Activated CD4-positive, alpha-beta T cell treated with anti-CD3 and anti-CD28 coated beads, Interleukin-2, amount 10 ng/mL, durations not matched to agents 7 days and 5 days (primary cell): Measurements from ENCODE around the gene CLDN8. TPM values are rescaled to one million over a fixed set of nuclear protein-coding genes. Genes with fewer than 3 reads are reported as not detected.

ENCODE experiments used
- CTCF ChIA-PET: fragments of 350-600 bp; sonication (Branson Sonifier 250); formaldehyde crosslinking; loops from one replicate; lab custom pipeline; 2021; ENCODE audit warnings: antibody characterized with exemption; lab: Charles Lee
- POLR2A ChIA-PET: fragments of 350-600 bp; sonication (Branson Sonifier 250); formaldehyde crosslinking; loops from one replicate; lab custom pipeline; 2021; ENCODE audit warnings: antibody characterized with exemption; lab: Charles Lee
- DNase-seq: peaks from one replicate; pipeline ENCODE4 v3.0.0-alpha.2; 2020
- H3K27ac Mint-ChIP-seq: one replicate; pipeline ENCODE4 v1.8.0; 2021; ENCODE audit warnings: mild to moderate bottlenecking, moderate library complexity, mixed read lengths
- H3K27me3 Mint-ChIP-seq: one replicate; pipeline ENCODE4 v1.8.0; 2021; ENCODE audit warnings: mixed read lengths
- H3K36me3 Mint-ChIP-seq: one replicate; pipeline ENCODE4 v1.8.0; 2021; ENCODE audit warnings: low read depth, mixed read lengths
- H3K4me1 Mint-ChIP-seq: one replicate; pipeline ENCODE4 v1.8.0; 2021; ENCODE audit warnings: mixed read lengths
- H3K4me3 Mint-ChIP-seq: one replicate; pipeline ENCODE4 v1.8.0; 2021; ENCODE audit warnings: mild to moderate bottlenecking, moderate library complexity, mixed read lengths
- H3K9me3 Mint-ChIP-seq: one replicate; pipeline ENCODE4 v1.8.0; 2021; ENCODE audit warnings: mixed read lengths
- total RNA-seq, 2 experiments: library from RNA; stranded (reverse); gene quantifications; one replicate each; pipeline ENCODE4 v1.2.3, GENCODE V29; 2021

Gene CLDN8
- total RNA-seq, 2 experiments from 2014 or later = not detected

DNA sequence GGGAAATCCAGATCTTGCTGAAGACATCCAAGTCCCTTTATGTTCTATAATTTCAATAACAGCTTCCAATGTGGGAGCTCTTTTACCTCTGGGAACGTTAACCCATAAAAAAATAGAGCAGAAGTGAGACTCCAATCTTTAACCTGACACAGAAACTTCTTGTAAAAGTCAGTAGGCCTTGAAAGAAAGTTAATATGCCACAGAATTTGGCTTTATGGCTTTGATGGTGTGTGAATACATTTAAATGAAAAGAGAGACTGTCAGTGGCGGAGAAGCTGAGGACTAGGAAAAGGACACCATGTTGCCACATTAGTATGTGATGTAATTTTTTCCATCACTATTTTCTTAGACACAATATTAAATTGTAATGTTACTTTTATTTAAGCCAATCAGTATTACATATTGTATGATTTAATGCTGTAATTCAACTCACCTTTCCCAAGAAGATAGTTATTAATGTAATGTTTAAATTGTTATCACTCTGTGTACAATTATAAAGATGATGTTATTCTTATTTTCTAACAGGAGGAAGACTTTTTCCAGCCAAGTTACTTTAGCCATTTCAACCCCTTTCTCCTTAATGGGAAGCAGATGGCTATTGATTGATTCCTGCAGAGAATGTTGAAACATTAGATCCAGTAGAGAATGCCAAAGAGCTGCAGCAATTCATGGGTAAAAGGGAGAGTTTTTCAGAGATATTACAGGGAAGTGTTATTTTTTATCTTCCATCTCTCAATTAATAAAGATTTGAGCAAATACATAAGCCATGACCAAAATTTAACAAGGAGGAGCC is 17.5 kb upstream of the CLDN8 start:
- no peaks in the 10 kb centered on the region for H3K27me3 Mint-ChIP-seq
- no peaks in the 10 kb centered on the region for H3K9me3 Mint-ChIP-seq
- no peaks in the 10 kb centered on the region for H3K36me3 Mint-ChIP-seq
- H3K27ac Mint-ChIP-seq = no peak overlapping the region
- DNase-seq = no peak
- ChIA-PET POLR2A (no interaction called here), CTCF (no interaction called here)
- H3K4me1 Mint-ChIP-seq = no peaks in the 10 kb centered on the region
- H3K4me3 Mint-ChIP-seq = no peak overlapping the region

GRCh38 chr21:30232011-30232410 is 16.1 kb upstream of the CLDN8 start:
- DNase-seq = no peak
- H3K4me3 Mint-ChIP-seq = no peak overlapping the region
- no peaks in the 10 kb centered on the region for H3K27me3 Mint-ChIP-seq
- no peaks in the 10 kb centered on the region for H3K9me3 Mint-ChIP-seq
- H3K4me1 Mint-ChIP-seq = no peaks in the 10 kb centered on the region
- POLR2A ChIA-PET = no interaction called here
- CTCF ChIA-PET = no interaction called here
- H3K27ac Mint-ChIP-seq = no peak overlapping the region
- no peaks in the 10 kb centered on the region for H3K36me3 Mint-ChIP-seq

DNA sequence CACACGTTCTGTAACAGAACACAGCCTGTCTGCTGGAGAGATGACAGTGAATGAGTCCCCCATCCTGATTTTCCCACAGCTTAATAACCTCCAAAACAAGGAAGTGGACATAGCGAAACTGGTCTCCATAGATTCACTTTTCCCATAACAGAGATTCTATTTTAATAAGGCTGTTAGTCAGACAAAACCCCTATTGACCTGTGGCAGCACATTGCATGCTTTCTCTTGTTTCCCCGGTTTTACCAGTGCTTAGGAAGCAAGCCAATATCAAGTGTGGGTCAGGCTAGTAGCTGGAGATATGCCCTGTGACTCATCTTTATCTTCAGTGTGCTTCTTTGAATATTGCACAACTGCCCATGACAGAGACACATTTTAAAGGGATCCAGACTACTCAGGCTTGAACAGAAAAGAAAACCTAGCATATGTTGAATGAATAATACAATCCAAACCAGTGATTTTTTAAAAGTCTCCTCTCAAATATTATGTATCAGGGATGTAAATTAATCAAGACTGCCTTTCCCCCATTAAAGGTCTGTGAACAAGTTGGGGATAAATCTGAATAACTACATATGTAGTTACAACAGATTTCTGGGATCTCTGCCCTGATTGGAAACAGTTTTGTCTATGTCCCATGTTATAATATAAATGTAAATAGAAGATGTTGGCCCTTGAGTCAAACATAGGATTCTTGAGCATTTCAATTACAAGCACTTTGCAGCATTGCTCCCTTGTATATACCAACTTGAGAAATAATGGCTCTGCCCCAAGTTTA is 11.9 kb upstream of the CLDN8 start:
- DNase-seq = no peak
- H3K4me3 Mint-ChIP-seq = no peak overlapping the region
- no peaks in the 10 kb centered on the region for H3K36me3 Mint-ChIP-seq
- no peaks in the 10 kb centered on the region for H3K27me3 Mint-ChIP-seq
- ChIA-PET CTCF (no interaction called here), POLR2A (no interaction called here)
- H3K4me1 Mint-ChIP-seq = no peaks in the 10 kb centered on the region
- H3K9me3 Mint-ChIP-seq = no peaks in the 10 kb centered on the region
- no peak overlapping the region for H3K27ac Mint-ChIP-seq

DNA sequence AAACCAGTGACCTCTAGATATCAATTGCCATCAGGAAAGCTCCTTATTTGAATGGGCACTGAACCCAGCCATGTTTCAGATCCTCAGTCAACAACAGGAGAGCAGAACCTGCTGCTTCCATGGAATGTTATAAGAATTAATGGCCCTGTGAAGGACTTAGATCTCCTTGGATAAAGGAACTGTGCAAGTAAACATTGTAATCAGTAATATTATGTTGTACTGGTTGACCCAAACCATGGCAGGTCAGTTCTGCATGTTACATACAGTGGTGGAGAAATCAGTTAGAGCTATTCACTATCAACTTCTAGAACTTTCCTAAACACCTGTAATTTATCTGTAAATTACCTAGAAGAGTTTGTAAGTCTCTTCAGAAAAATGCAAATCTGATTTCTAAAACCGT is 11.2 kb upstream of the CLDN8 start:
- no peaks in the 10 kb centered on the region for H3K4me1 Mint-ChIP-seq
- CTCF ChIA-PET = no interaction called here
- POLR2A ChIA-PET = no interaction called here
- H3K9me3 Mint-ChIP-seq = no peaks in the 10 kb centered on the region
- no peaks in the 10 kb centered on the region for H3K36me3 Mint-ChIP-seq
- no peak overlapping the region for H3K27ac Mint-ChIP-seq
- H3K27me3 Mint-ChIP-seq = peaks cover 1% of the 10 kb centered on the region
- no peak overlapping the region for H3K4me3 Mint-ChIP-seq
- no peak for DNase-seq

DNA sequence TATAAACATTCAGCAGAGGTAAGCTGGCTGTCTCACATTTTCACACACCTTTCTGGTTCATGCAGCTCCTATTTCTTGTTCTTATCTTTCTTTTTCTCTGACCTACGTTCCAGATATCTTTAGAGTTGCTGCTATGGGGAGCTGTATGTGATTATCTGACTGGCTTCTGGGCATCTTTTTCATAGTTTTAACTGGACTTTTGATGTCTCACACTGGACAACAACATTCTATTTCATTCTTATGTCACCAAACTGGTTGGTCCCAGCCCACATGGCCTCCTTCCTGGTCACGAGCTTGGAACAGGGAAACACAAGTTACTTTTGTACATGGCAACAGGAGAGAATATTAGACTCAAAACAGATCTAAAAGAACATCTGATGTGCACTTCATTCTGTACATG is 7.7 kb upstream of the CLDN8 start:
- CTCF ChIA-PET = no interaction called here
- H3K4me3 Mint-ChIP-seq = no peak overlapping the region
- no peaks in the 10 kb centered on the region for H3K9me3 Mint-ChIP-seq
- no peak overlapping the region for H3K27ac Mint-ChIP-seq
- H3K4me1 Mint-ChIP-seq = no peaks in the 10 kb centered on the region
- POLR2A ChIA-PET = no interaction called here
- DNase-seq = no peak
- no peaks in the 10 kb centered on the region for H3K36me3 Mint-ChIP-seq
- H3K27me3 Mint-ChIP-seq = peaks cover 1% of the 10 kb centered on the region

DNA sequence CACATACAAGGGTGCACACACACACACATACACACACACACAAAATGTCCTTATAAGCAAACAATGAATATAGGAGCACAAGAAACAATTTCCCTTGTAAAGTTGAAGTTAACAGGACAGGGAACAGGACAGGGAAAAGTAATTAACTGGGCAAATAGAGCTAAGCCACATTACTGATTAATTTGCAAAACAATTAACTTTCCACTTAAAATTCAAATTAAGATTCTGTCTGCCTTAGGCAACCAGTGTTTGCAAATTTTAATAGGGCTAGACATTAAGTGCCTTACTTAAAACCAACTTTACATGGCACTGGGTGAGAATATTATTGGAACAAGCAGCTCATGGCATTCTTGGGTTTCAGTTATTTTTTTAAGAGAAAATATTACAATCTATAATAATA is 6.8 kb upstream of the CLDN8 start:
- no peak overlapping the region for H3K4me3 Mint-ChIP-seq
- DNase-seq = no peak
- CTCF ChIA-PET = no interaction called here
- no peak overlapping the region for H3K27ac Mint-ChIP-seq
- peaks cover 1% of the 10 kb centered on the region for H3K27me3 Mint-ChIP-seq
- H3K36me3 Mint-ChIP-seq = no peaks in the 10 kb centered on the region
- no peaks in the 10 kb centered on the region for H3K9me3 Mint-ChIP-seq
- no peaks in the 10 kb centered on the region for H3K4me1 Mint-ChIP-seq
- POLR2A ChIA-PET = no interaction called here

DNA sequence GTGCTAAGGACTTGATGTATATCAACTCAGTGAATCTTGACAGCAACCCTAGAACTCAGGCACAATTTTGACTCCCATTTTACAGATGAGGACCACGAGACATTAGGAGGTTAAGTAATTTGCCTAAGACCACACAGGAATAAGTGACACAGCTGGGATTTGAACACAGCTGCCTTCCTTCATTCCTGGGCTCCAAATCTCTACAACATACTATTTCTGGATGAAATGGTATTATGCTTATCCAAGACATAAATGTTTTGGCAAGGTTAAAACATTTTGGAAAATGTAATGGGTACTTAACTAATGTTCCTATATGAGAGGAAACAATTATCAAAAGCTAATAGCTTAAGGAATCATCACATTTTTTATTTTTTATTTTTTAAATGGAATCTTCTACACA is 4.8 kb downstream of the CLDN8 start:
- H3K4me3 Mint-ChIP-seq = no peak overlapping the region
- H3K27ac Mint-ChIP-seq = no peak overlapping the region
- H3K27me3 Mint-ChIP-seq = no peaks in the 10 kb centered on the region
- no peaks in the 10 kb centered on the region for H3K9me3 Mint-ChIP-seq
- POLR2A ChIA-PET = no interaction called here
- CTCF ChIA-PET = no interaction called here
- DNase-seq = no peak
- no peaks in the 10 kb centered on the region for H3K36me3 Mint-ChIP-seq
- H3K4me1 Mint-ChIP-seq = no peaks in the 10 kb centered on the region

GRCh38 chr21:30209601-30210000 is 6.3 kb downstream of the CLDN8 start:
- DNase-seq = no peak
- ChIA-PET POLR2A (no interaction called here), CTCF (no interaction called here)
- no peaks in the 10 kb centered on the region for H3K36me3 Mint-ChIP-seq
- no peak overlapping the region for H3K27ac Mint-ChIP-seq
- H3K4me1 Mint-ChIP-seq = no peaks in the 10 kb centered on the region
- H3K9me3 Mint-ChIP-seq = no peaks in the 10 kb centered on the region
- H3K27me3 Mint-ChIP-seq = no peaks in the 10 kb centered on the region
- no peak overlapping the region for H3K4me3 Mint-ChIP-seq

- no peaks in the 10 kb centered on the region for H3K27me3 Mint-ChIP-seq
- no peaks in the 10 kb centered on the region for H3K9me3 Mint-ChIP-seq
- DNase-seq = no peak
- ChIA-PET CTCF (no interaction called here), POLR2A (no interaction called here)
- no peaks in the 10 kb centered on the region for H3K4me1 Mint-ChIP-seq
- no peak overlapping the region for H3K27ac Mint-ChIP-seq
- H3K4me3 Mint-ChIP-seq = no peak overlapping the region
- H3K36me3 Mint-ChIP-seq = no peaks in the 10 kb centered on the region
Observed at GRCh38 chr21:30207252-30207579, 8.7 kb downstream of the CLDN8 start.

GRCh38 chr21:30206551-30207251 is 9.2 kb downstream of the CLDN8 start:
- ChIA-PET POLR2A (no interaction called here), CTCF (no interaction called here)
- no peaks in the 10 kb centered on the region for H3K9me3 Mint-ChIP-seq
- no peaks in the 10 kb centered on the region for H3K4me1 Mint-ChIP-seq
- H3K4me3 Mint-ChIP-seq = no peak overlapping the region
- H3K36me3 Mint-ChIP-seq = no peaks in the 10 kb centered on the region
- H3K27me3 Mint-ChIP-seq = no peaks in the 10 kb centered on the region
- H3K27ac Mint-ChIP-seq = no peak overlapping the region
- DNase-seq = no peak

GRCh38 chr21:30200000-30200399 is 15.9 kb downstream of the CLDN8 start:
- ChIA-PET POLR2A (no interaction called here), CTCF (no interaction called here)
- no peaks in the 10 kb centered on the region for H3K36me3 Mint-ChIP-seq
- H3K27ac Mint-ChIP-seq = no peak overlapping the region
- DNase-seq = no peak
- H3K27me3 Mint-ChIP-seq = no peaks in the 10 kb centered on the region
- H3K4me1 Mint-ChIP-seq = no peaks in the 10 kb centered on the region
- peaks cover 4% of the 10 kb centered on the region for H3K9me3 Mint-ChIP-seq
- H3K4me3 Mint-ChIP-seq = no peak overlapping the region

DNA sequence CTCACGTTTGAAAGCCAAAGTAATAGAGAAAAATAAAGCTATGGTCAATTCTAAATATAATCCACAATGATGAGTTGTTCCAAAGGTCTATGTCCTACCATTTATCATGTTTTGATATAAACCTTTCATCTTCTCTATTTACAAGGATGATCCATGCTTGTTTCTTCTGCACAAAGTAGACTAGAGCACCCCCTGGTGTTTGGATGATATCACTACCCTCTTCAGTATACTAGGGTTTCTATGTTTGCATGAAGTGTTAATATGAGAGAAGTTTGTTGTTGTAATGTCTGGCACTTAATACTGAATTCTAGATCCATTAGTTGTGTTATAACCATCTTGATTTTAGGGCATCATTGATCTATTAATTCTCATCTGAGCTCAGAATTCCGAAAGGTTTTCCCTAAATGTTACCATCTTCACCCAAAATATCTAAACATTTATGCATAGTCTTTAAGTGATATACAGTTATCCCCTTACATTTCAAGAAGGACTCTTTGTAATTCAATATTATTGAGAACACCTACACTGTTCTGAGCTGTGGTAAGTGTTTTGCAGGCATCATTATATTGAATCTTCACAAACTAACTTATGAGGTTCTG is 21.1 kb downstream of the CLDN8 start:
- CTCF ChIA-PET = interaction anchor here (1.0 kb wide), 1 partner anchor 151 kb away, joined by 4 read pairs; no protein-coding TSS in a partner anchor
- no peaks in the 10 kb centered on the region for H3K27me3 Mint-ChIP-seq
- H3K36me3 Mint-ChIP-seq = no peaks in the 10 kb centered on the region
- peak; percentile 26 for DNase-seq
- POLR2A ChIA-PET = no interaction called here
- no peak overlapping the region for H3K4me3 Mint-ChIP-seq
- H3K9me3 Mint-ChIP-seq = no peaks in the 10 kb centered on the region
- no peak overlapping the region for H3K27ac Mint-ChIP-seq
- H3K4me1 Mint-ChIP-seq = no peaks in the 10 kb centered on the region

GRCh38 chr21:30193201-30193600 is 22.7 kb downstream of the CLDN8 start:
- POLR2A ChIA-PET = no interaction called here
- Mint-ChIP-seq H3K4me3 (no peak overlapping the region), H3K27me3 (no peaks in the 10 kb centered on the region)

More at GRCh38 chr21:30193201-30193600, 22.7 kb downstream of the CLDN8 start:
- Mint-ChIP-seq H3K36me3 (no peaks in the 10 kb centered on the region), H3K9me3 (no peaks in the 10 kb centered on the region), H3K4me1 (no peaks in the 10 kb centered on the region), H3K27ac (no peak overlapping the region)
- CTCF ChIA-PET = no interaction called here
- DNase-seq = no peak
